ENCODE data around the gene MBTPS1.
A peak's percentile ranks its signal among the peaks of the same experiment; 100 is the strongest.

MBTPS1 gene

GRCh38 chr16:84062734-84063640 is 53.8 kb downstream of the MBTPS1 start:
- H3K4me1 Mint-ChIP-seq, result peaks cover 2% of the 10 kb centered on the region
- peaks cover 41% of the 10 kb centered on the region for H3K36me3 Mint-ChIP-seq (ENCODE audit: low read depth)
- H3K4me3 Mint-ChIP-seq, result no peak overlapping the region
- H3K27me3 Mint-ChIP-seq, result no peaks in the 10 kb centered on the region
- DNase-seq (peak; percentile 81), ATAC-seq (peak; percentile 83)
- no peak overlapping the region for H3K27ac Mint-ChIP-seq
- H3K9me3 Mint-ChIP-seq, result no peaks in the 10 kb centered on the region

GRCh38 chr16:84061236-84061819 is 55.4 kb downstream of the MBTPS1 start:
- Mint-ChIP-seq H3K9me3 (no peaks in the 10 kb centered on the region), H3K27ac (no peak overlapping the region), H3K36me3 (ENCODE audit: low read depth) (peaks cover 34% of the 10 kb centered on the region), H3K4me3 (no peak overlapping the region), H3K4me1 (peaks cover 2% of the 10 kb centered on the region), H3K27me3 (no peaks in the 10 kb centered on the region)
- ATAC-seq, result no peak
- DNase-seq, result no peak

GRCh38 chr16:84059946-84060901 is 56.5 kb downstream of the MBTPS1 start:
- DNase-seq, result no peak
- Mint-ChIP-seq H3K4me1 (peaks cover 2% of the 10 kb centered on the region), H3K36me3 (ENCODE audit: low read depth) (peaks cover 34% of the 10 kb centered on the region), H3K27ac (no peak overlapping the region), H3K27me3 (no peaks in the 10 kb centered on the region), H3K9me3 (no peaks in the 10 kb centered on the region), H3K4me3 (no peak overlapping the region)
- ATAC-seq, result no peak

- H3K4me3 Mint-ChIP-seq, result no peak overlapping the region
- H3K4me1 Mint-ChIP-seq, result peaks cover 2% of the 10 kb centered on the region
- ATAC-seq (no peak), DNase-seq (no peak)
- H3K27ac Mint-ChIP-seq, result no peak overlapping the region
- H3K27me3 Mint-ChIP-seq, result no peaks in the 10 kb centered on the region
- H3K36me3 Mint-ChIP-seq (ENCODE audit: low read depth), result peaks cover 35% of the 10 kb centered on the region
- no peaks in the 10 kb centered on the region for H3K9me3 Mint-ChIP-seq
Measured at GRCh38 chr16:84059111-84059510, 57.6 kb downstream of the MBTPS1 start.

GRCh38 chr16:84058664-84059063 is 58.1 kb downstream of the MBTPS1 start:
- peaks cover 2% of the 10 kb centered on the region for H3K4me1 Mint-ChIP-seq
- H3K4me3 Mint-ChIP-seq, result no peak overlapping the region
- H3K9me3 Mint-ChIP-seq, result no peaks in the 10 kb centered on the region
- H3K36me3 Mint-ChIP-seq (ENCODE audit: low read depth), result peaks cover 35% of the 10 kb centered on the region
- DNase-seq (no peak), ATAC-seq (no peak)
- no peaks in the 10 kb centered on the region for H3K27me3 Mint-ChIP-seq
- no peak overlapping the region for H3K27ac Mint-ChIP-seq

GRCh38 chr16:84058211-84058610 is 58.5 kb downstream of the MBTPS1 start:
- no peak overlapping the region for H3K4me3 Mint-ChIP-seq
- H3K4me1 Mint-ChIP-seq, result peaks cover 2% of the 10 kb centered on the region
- H3K27ac Mint-ChIP-seq, result no peak overlapping the region
- H3K36me3 Mint-ChIP-seq (ENCODE audit: low read depth), result peaks cover 35% of the 10 kb centered on the region
- ATAC-seq (no peak), DNase-seq (no peak)
- no peaks in the 10 kb centered on the region for H3K9me3 Mint-ChIP-seq
- H3K27me3 Mint-ChIP-seq, result no peaks in the 10 kb centered on the region

- no peaks in the 10 kb centered on the region for H3K27me3 Mint-ChIP-seq
- DNase-seq, result no peak
- H3K36me3 Mint-ChIP-seq (ENCODE audit: low read depth), result peaks cover 37% of the 10 kb centered on the region
- no peak for ATAC-seq
- H3K4me3 Mint-ChIP-seq, result no peak overlapping the region
- no peaks in the 10 kb centered on the region for H3K4me1 Mint-ChIP-seq
- H3K27ac Mint-ChIP-seq, result no peak overlapping the region
- H3K9me3 Mint-ChIP-seq, result no peaks in the 10 kb centered on the region
Measured at GRCh38 chr16:84056933-84057332, 59.8 kb downstream of the MBTPS1 start.

- no peak overlapping the region for H3K27ac Mint-ChIP-seq
- H3K9me3 Mint-ChIP-seq, result no peaks in the 10 kb centered on the region
- H3K4me3 Mint-ChIP-seq, result no peak overlapping the region
- no peak for ATAC-seq
- H3K4me1 Mint-ChIP-seq, result no peaks in the 10 kb centered on the region
- peaks cover 37% of the 10 kb centered on the region for H3K36me3 Mint-ChIP-seq (ENCODE audit: low read depth)
- DNase-seq, result no peak
- H3K27me3 Mint-ChIP-seq, result no peaks in the 10 kb centered on the region
Measured at GRCh38 chr16:84055801-84056634, 60.7 kb downstream of the MBTPS1 start.

- no peaks in the 10 kb centered on the region for H3K9me3 Mint-ChIP-seq
- no peak overlapping the region for H3K27ac Mint-ChIP-seq
- no peaks in the 10 kb centered on the region for H3K27me3 Mint-ChIP-seq
- no peak for DNase-seq
- no peaks in the 10 kb centered on the region for H3K4me1 Mint-ChIP-seq
- peaks cover 37% of the 10 kb centered on the region for H3K36me3 Mint-ChIP-seq (ENCODE audit: low read depth)
- H3K4me3 Mint-ChIP-seq, result no peak overlapping the region
- no peak for ATAC-seq
Measured at GRCh38 chr16:84055366-84055765, 61.4 kb downstream of the MBTPS1 start.

- Mint-ChIP-seq H3K4me1 (no peaks in the 10 kb centered on the region), H3K27ac (no peak overlapping the region), H3K4me3 (no peak overlapping the region), H3K36me3 (ENCODE audit: low read depth) (peaks cover 37% of the 10 kb centered on the region), H3K9me3 (no peaks in the 10 kb centered on the region), H3K27me3 (no peaks in the 10 kb centered on the region)
- no peak for DNase-seq
- no peak for ATAC-seq
Measured at GRCh38 chr16:84054916-84055315, 61.8 kb downstream of the MBTPS1 start.

GRCh38 chr16:84054271-84054670 is 62.5 kb downstream of the MBTPS1 start:
- ATAC-seq (no peak), DNase-seq (no peak)
- Mint-ChIP-seq H3K4me1 (no peaks in the 10 kb centered on the region), H3K4me3 (no peak overlapping the region), H3K27me3 (no peaks in the 10 kb centered on the region), H3K36me3 (ENCODE audit: low read depth) (peaks cover 30% of the 10 kb centered on the region), H3K27ac (no peak overlapping the region), H3K9me3 (no peaks in the 10 kb centered on the region)

GRCh38 chr16:84053237-84053636 is 63.5 kb downstream of the MBTPS1 start:
- ATAC-seq, result no peak
- no peaks in the 10 kb centered on the region for H3K9me3 Mint-ChIP-seq
- peaks cover 21% of the 10 kb centered on the region for H3K36me3 Mint-ChIP-seq (ENCODE audit: low read depth)
- no peaks in the 10 kb centered on the region for H3K27me3 Mint-ChIP-seq
- DNase-seq, result no peak
- no peak overlapping the region for H3K27ac Mint-ChIP-seq
- H3K4me1 Mint-ChIP-seq, result no peaks in the 10 kb centered on the region
- no peak overlapping the region for H3K4me3 Mint-ChIP-seq

GRCh38 chr16:84052071-84052622 is 64.6 kb downstream of the MBTPS1 start:
- H3K36me3 Mint-ChIP-seq (ENCODE audit: low read depth), result peaks cover 17% of the 10 kb centered on the region
- H3K27me3 Mint-ChIP-seq, result no peaks in the 10 kb centered on the region
- DNase-seq (no peak), ATAC-seq (no peak)
- no peaks in the 10 kb centered on the region for H3K9me3 Mint-ChIP-seq
- no peaks in the 10 kb centered on the region for H3K4me1 Mint-ChIP-seq
- H3K4me3 Mint-ChIP-seq, result no peak overlapping the region
- H3K27ac Mint-ChIP-seq, result no peak overlapping the region

GRCh38 chr16:84050316-84050715 is 66.4 kb downstream of the MBTPS1 start:
- Mint-ChIP-seq H3K9me3 (no peaks in the 10 kb centered on the region), H3K4me1 (no peaks in the 10 kb centered on the region), H3K27ac (no peak overlapping the region), H3K4me3 (no peak overlapping the region), H3K27me3 (no peaks in the 10 kb centered on the region), H3K36me3 (ENCODE audit: low read depth) (peaks cover 17% of the 10 kb centered on the region)
- no peak for DNase-seq
- no peak for ATAC-seq

Measured in activated naive CD8-positive, alpha-beta T cell treated with anti-CD3 and anti-CD28 coated beads, Interleukin-2, amount 50 U/mL, for 24 hours (primary cell).